Glutamatergic neuron (in vitro differentiated cells): Measurements from ENCODE around the gene SCCPDH. TPM values are rescaled to one million over a fixed set of nuclear protein-coding genes. Genes with fewer than 3 reads are reported as not detected.
"Not testable (repeated sequence)": the region's sequence is repeated elsewhere in the genome, so short reads cannot be mapped to it uniquely, and the experiment has no call there.

Experiments
- DNase-seq: peaks from one replicate; pipeline ENCODE4 v3.0.0; 2022
- H3K27ac Mint-ChIP-seq: one replicate; pipeline ENCODE4 v1.8.0; 2020; ENCODE audit warnings: mild to moderate bottlenecking, mixed read lengths, inconsistent platforms; ENCODE audit not compliant: unreplicated experiment
- H3K27me3 Mint-ChIP-seq: one replicate; pipeline ENCODE4 v1.8.0; 2020; ENCODE audit warnings: mild to moderate bottlenecking, moderate library complexity, mixed read lengths, inconsistent platforms; ENCODE audit not compliant: unreplicated experiment
- H3K36me3 Mint-ChIP-seq: one replicate; pipeline ENCODE4 v1.8.0; 2020; ENCODE audit warnings: mild to moderate bottlenecking, mixed read lengths, inconsistent platforms; ENCODE audit not compliant: unreplicated experiment
- H3K4me1 Mint-ChIP-seq: one replicate; pipeline ENCODE4 v1.8.0; 2020; ENCODE audit warnings: mild to moderate bottlenecking, low read depth, mixed read lengths, inconsistent platforms; ENCODE audit not compliant: unreplicated experiment
- H3K4me3 Mint-ChIP-seq: one replicate; pipeline ENCODE4 v1.8.0; 2020; ENCODE audit warnings: mild to moderate bottlenecking, mixed read lengths, inconsistent platforms; ENCODE audit not compliant: unreplicated experiment
- H3K9me3 Mint-ChIP-seq: one replicate; pipeline ENCODE4 v1.8.0; 2020; ENCODE audit warnings: mild to moderate bottlenecking, moderate library complexity, mixed read lengths, inconsistent platforms; ENCODE audit not compliant: unreplicated experiment
- CTCF ChIP-seq: fragments of 200-600 bp; sonication (generic); IDR thresholded peaks from one replicate; pipeline ENCODE4 v1.5.0; 2021; ENCODE audit not compliant: partially characterized antibody, unreplicated experiment
- total RNA-seq: library from RNA; stranded (reverse); fragmentation: NEBNext Ultra II Directional; extraction: Animal tissue kit (Norgen Biotek cat#: 25700); gene quantifications from one replicate; pipeline ENCODE4 v1.2.1, GENCODE V29; 2021; ENCODE audit not compliant: unreplicated experiment

The SCCPDH gene
- total RNA-seq, 1 donor from 2014 or later: 34.6 TPM

GRCh38 chr1:246803373-246803772 is 79.2 kb downstream of the SCCPDH start:
- TF ChIP-seq CTCF: no peak
- Mint-ChIP-seq H3K9me3 (no peaks in the 10 kb centered on the region), H3K4me1 (peaks cover 7% of the 10 kb centered on the region), H3K4me3 (no peak overlapping the region), H3K36me3 (no peaks in the 10 kb centered on the region), H3K27me3 (peaks cover 1% of the 10 kb centered on the region), H3K27ac (no peak overlapping the region)
- DNase-seq: no peak

- no peak for TF ChIP-seq CTCF
- no peak for DNase-seq
These were observed 79.7 kb downstream of the SCCPDH start for GRCh38 chr1:246803883-246804282.

GRCh38 chr1:246805135-246805716 is 81.0 kb downstream of the SCCPDH start:
- Mint-ChIP-seq H3K4me1 (no peaks in the 10 kb centered on the region), H3K36me3 (no peaks in the 10 kb centered on the region), H3K27ac (no peak overlapping the region), H3K4me3 (no peak overlapping the region), H3K9me3 (no peaks in the 10 kb centered on the region), H3K27me3 (no peaks in the 10 kb centered on the region)
- DNase-seq: no peak
- no peak for TF ChIP-seq CTCF

More at GRCh38 chr1:246803883-246804282, 79.7 kb downstream of the SCCPDH start:
- H3K27me3 Mint-ChIP-seq: peaks cover 1% of the 10 kb centered on the region
- no peaks in the 10 kb centered on the region for H3K36me3 Mint-ChIP-seq
- no peak overlapping the region for H3K27ac Mint-ChIP-seq
- no peaks in the 10 kb centered on the region for H3K9me3 Mint-ChIP-seq
- no peak overlapping the region for H3K4me3 Mint-ChIP-seq
- peaks cover 6% of the 10 kb centered on the region for H3K4me1 Mint-ChIP-seq

- no peaks in the 10 kb centered on the region for H3K36me3 Mint-ChIP-seq
- no peak overlapping the region for H3K27ac Mint-ChIP-seq
- H3K4me3 Mint-ChIP-seq: no peak overlapping the region
- no peak for TF ChIP-seq CTCF
- H3K27me3 Mint-ChIP-seq: no peaks in the 10 kb centered on the region
- H3K9me3 Mint-ChIP-seq: no peaks in the 10 kb centered on the region
- no peaks in the 10 kb centered on the region for H3K4me1 Mint-ChIP-seq
- DNase-seq: no peak
These were observed 85.3 kb downstream of the SCCPDH start for GRCh38 chr1:246809473-246809872.

- DNase-seq: no peak
- TF ChIP-seq CTCF: no peak
- Mint-ChIP-seq H3K27ac (no peak overlapping the region), H3K4me1 (no peaks in the 10 kb centered on the region), H3K9me3 (no peaks in the 10 kb centered on the region), H3K36me3 (no peaks in the 10 kb centered on the region), H3K4me3 (no peak overlapping the region), H3K27me3 (no peaks in the 10 kb centered on the region)
These were observed 87.8 kb downstream of the SCCPDH start for GRCh38 chr1:246811985-246812384.

GRCh38 chr1:246813325-246813724 is 89.1 kb downstream of the SCCPDH start:
- H3K4me3 Mint-ChIP-seq, H3K36me3 Mint-ChIP-seq, DNase-seq, H3K4me1 Mint-ChIP-seq, H3K27me3 Mint-ChIP-seq, H3K27ac Mint-ChIP-seq, H3K9me3 Mint-ChIP-seq: not testable (repeated sequence)
